ENCODE measurements around the gene PCDHB6. TPM values are rescaled to one million over a fixed set of nuclear protein-coding genes. Genes with fewer than 3 reads are reported as not detected.
"Not testable (repeated sequence)": the region's sequence is repeated elsewhere in the genome, so short reads cannot be mapped to it uniquely, and the experiment has no call there.

The PCDHB6 gene
- polyA plus RNA-seq, 1 experiment: 0.26 TPM

DNA sequence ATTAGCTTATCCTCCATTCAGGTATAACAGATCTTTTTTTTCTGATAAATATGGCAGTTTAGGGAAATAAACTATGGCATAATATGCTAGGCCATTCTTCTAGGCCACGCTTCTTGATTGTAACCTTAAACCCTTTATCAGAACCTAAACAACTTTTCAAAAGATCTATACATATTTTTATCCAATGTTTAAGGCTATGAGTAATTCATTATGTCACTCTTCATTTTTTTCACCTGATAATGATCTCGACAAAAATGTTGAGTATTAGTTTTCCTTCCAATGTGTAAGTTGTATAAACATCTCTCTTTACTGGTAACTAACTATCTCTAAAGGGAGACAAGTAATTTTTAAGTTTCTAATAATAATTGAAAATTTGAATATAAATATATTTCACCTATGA, 30.6 kb upstream of the PCDHB6 start:
- ChIA-PET POLR2A (no interaction called here), CTCF (no interaction called here)
- Histone ChIP-seq H3K36me3 (ENCODE audit: control insufficient read depth, insufficient read depth, low read length) (no peaks in the 10 kb centered on the region), H3K27me3 (ENCODE audit: control insufficient read depth, insufficient read depth, low read length) (no peaks in the 10 kb centered on the region; the same call in 1 of the 2 replicates), H3K4me3 (ENCODE audit: low read depth, low read length) (no peak overlapping the region)
- TF ChIP-seq CTCF (IDR thresholded peaks at IDR 0.05; ENCODE audit: insufficient read depth, low read depth, low read length): no peak
- DNase-seq (ENCODE audit: low read depth): no peak

DNA sequence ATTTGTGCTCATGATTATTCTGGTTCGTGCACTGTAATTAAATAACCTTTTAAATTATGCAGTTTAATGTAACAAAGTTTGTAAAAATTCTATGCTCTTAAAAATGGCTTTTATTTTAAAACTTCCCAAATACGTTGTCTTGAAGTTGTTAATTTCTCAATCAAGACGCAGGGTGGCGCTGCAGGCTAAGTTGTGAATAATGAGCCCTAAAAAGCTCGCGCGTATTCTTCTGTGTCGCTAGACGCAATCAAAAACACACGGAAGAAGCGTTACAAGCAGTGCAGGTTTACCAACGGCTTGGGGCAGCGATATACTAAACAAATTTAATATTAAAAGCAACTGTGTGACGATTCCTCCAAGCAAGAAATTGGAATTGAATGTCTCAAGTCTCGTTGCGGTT, 28.3 kb upstream of the PCDHB6 start, which contains the start of gene PCDHB4:
PCDHB4 (plus strand) TSS at position 256 of the 400 bp plus-strand sequence. CDS start 181 bp downstream, outside the sequence.
- ChIA-PET POLR2A (no interaction called here), CTCF (no interaction called here)
- DNase-seq (ENCODE audit: low read depth): no peak
- Histone ChIP-seq H3K27me3 (ENCODE audit: control insufficient read depth, insufficient read depth, low read length) (no peaks in the 10 kb centered on the region; the same call in 1 of the 2 replicates), H3K36me3 (ENCODE audit: control insufficient read depth, insufficient read depth, low read length) (no peaks in the 10 kb centered on the region), H3K4me3 (ENCODE audit: low read depth, low read length) (no peak within 1 kb of the TSS)
- TF ChIP-seq CTCF (IDR thresholded peaks at IDR 0.05; ENCODE audit: insufficient read depth, low read depth, low read length): no peak

GRCh38 chr5:141121985-141122384, 27.9 kb upstream of the PCDHB6 start:
- POLR2A ChIA-PET: no interaction called here
- no peak overlapping the region for H3K4me3 ChIP-seq (ENCODE audit: low read depth, low read length)

DNA sequence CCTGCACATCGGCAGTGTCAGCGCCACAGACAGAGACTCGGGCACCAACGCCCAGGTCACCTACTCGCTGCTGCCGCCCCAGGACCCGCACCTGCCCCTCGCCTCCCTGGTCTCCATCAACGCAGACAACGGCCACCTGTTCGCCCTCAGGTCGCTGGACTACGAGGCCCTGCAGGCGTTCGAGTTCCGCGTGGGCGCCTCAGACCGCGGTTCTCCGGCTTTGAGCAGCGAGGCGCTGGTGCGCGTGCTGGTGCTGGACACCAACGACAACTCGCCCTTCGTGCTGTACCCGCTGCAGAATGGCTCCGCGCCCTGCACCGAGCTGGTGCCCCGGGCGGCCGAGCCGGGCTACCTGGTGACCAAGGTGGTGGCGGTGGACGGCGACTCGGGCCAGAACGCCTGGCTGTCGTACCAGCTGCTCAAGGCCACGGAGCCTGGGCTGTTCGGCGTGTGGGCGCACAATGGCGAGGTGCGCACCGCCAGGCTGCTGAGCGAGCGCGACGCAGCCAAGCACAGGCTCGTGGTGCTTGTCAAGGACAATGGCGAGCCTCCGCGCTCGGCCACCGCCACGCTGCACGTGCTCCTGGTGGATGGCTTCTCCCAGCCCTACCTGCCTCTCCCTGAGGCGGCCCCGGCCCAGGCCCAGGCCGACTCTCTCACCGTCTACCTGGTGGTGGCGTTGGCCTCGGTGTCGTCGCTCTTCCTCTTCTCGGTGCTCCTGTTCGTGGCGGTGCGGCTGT, 26.3 kb upstream of the PCDHB6 start:
- CTCF ChIA-PET; POLR2A ChIA-PET; H3K36me3 ChIP-seq (ENCODE audit: control insufficient read depth, insufficient read depth, low read length): not testable (repeated sequence)

More at GRCh38 chr5:141121985-141122384, 27.9 kb upstream of the PCDHB6 start:
- TF ChIP-seq CTCF (IDR thresholded peaks at IDR 0.05; ENCODE audit: insufficient read depth, low read depth, low read length): no peak
- H3K27me3 ChIP-seq (ENCODE audit: control insufficient read depth, insufficient read depth, low read length): no peaks in the 10 kb centered on the region; the same call in 1 of the 2 replicates
- CTCF ChIA-PET: interaction anchor here (0.8 kb wide), 1 partner anchor 29 kb away, joined by 4 read pairs; the partner anchor contains the start of gene PCDHB6
- H3K36me3 ChIP-seq (ENCODE audit: control insufficient read depth, insufficient read depth, low read length): no peaks in the 10 kb centered on the region
- DNase-seq (ENCODE audit: low read depth): no peak

GRCh38 chr5:141127305-141127704, 22.6 kb upstream of the PCDHB6 start:
- H3K36me3 ChIP-seq (ENCODE audit: control insufficient read depth, insufficient read depth, low read length): no peaks in the 10 kb centered on the region
- no peak for DNase-seq (ENCODE audit: low read depth)
- H3K4me3 ChIP-seq (ENCODE audit: low read depth, low read length): no peak overlapping the region
- TF ChIP-seq CTCF (IDR thresholded peaks at IDR 0.05; ENCODE audit: insufficient read depth, low read depth, low read length): no peak
- ChIA-PET POLR2A (no interaction called here), CTCF (interaction anchor here (0.6 kb wide), 2 partner anchors 18 to 100 kb away, joined by 3 read pairs; no protein-coding TSS in a partner anchor)
- no peaks in the 10 kb centered on the region for H3K27me3 ChIP-seq (ENCODE audit: control insufficient read depth, insufficient read depth, low read length)

More for the DNA sequence above, 26.3 kb upstream of the PCDHB6 start:
- DNase-seq (ENCODE audit: low read depth); H3K4me3 ChIP-seq (ENCODE audit: low read depth, low read length); H3K27me3 ChIP-seq (ENCODE audit: control insufficient read depth, insufficient read depth, low read length): not testable (repeated sequence)

All from BJ (cell line).